NB4 (cell line): ENCODE results near the gene SRMS.
A peak's percentile ranks its signal among the peaks of the same experiment; 100 is the strongest.

Source experiments
- MYC ChIP-seq: IDR thresholded peaks from 2 replicates; pipeline ENCODE4 v1.6.1; 2011; ENCODE audit warnings: low read depth, low read length
- POLR2A ChIP-seq: IDR thresholded peaks from 2 replicates; pipeline ENCODE4 v1.6.1; 2011; ENCODE audit warnings: mild to moderate bottlenecking; ENCODE audit not compliant: insufficient read length; ENCODE audit errors: extremely low read depth
- TF ChIP-seq, protein P1 (sequence below): IDR thresholded peaks from one replicate; pipeline ENCODE4 v1.5.1; 2012; ENCODE audit warnings: low read depth, low read length
- TF ChIP-seq, protein P2 (sequence below): IDR thresholded peaks from 2 replicates; pipeline ENCODE4 v1.6.1; 2011; ENCODE audit warnings: low read depth, low read length

DNA sequence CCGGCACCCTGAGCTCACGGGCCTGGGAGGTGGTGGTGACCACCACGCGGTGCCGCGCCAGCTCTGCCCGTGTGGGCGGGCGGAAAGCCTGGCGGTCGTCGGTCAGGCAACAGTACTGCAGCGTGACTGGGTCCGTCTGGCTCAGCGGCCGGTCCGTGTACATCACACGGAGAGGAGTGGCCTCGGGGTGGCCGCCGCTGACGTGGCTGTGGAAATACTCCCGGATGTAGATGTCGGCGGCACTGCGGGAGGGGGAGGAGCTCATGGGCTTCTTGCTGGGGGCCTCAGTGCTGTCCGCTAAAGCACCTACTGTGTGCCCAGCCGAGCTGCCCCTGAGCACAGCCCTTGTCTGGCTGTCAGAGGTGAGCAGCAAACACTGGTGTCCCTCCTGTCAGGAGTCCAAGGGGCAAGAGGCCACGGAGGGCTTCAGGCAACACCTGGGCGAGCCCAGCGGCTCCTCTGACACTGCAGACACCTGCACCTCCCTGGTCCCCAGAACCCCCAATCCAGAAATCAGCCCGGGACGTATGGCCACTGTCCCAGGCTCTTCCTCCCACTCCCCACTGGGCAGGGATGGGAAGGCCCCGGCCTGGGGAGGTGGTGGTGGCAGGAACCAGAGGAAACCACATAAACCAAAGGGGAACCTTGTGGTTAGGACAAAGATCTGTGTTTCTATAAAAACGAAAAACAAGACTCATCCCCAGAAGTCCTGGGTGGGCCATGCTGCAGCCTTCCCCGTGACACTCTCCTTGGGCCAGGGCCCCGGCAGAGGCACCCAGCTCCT, 20.0 kb upstream of the SRMS start:
- TF ChIP-seq, protein P1, sequence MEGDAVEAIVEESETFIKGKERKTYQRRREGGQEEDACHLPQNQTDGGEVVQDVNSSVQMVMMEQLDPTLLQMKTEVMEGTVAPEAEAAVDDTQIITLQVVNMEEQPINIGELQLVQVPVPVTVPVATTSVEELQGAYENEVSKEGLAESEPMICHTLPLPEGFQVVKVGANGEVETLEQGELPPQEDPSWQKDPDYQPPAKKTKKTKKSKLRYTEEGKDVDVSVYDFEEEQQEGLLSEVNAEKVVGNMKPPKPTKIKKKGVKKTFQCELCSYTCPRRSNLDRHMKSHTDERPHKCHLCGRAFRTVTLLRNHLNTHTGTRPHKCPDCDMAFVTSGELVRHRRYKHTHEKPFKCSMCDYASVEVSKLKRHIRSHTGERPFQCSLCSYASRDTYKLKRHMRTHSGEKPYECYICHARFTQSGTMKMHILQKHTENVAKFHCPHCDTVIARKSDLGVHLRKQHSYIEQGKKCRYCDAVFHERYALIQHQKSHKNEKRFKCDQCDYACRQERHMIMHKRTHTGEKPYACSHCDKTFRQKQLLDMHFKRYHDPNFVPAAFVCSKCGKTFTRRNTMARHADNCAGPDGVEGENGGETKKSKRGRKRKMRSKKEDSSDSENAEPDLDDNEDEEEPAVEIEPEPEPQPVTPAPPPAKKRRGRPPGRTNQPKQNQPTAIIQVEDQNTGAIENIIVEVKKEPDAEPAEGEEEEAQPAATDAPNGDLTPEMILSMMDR = no peak
- TF ChIP-seq, protein P2, sequence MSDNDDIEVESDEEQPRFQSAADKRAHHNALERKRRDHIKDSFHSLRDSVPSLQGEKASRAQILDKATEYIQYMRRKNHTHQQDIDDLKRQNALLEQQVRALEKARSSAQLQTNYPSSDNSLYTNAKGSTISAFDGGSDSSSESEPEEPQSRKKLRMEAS = peak; percentile 81
- no peak for TF ChIP-seq POLR2A
- TF ChIP-seq MYC = peak; percentile 90
